MCF 10A (cell line): ENCODE data around the gene MTMR3. TPM values are rescaled to one million over a fixed set of nuclear protein-coding genes. Genes with fewer than 3 reads are reported as not detected.

Source experiments
- BruUV-seq: library from RNA; stranded (reverse); fragments of 400-500 nt; replicated peaks from 2 replicates; lab custom pipeline; 2021; lab: Mats Ljungman, UMichigan
- CTCF ChIA-PET: fragments of 300-600 bp; sonication (Branson Sonifier 250); formaldehyde crosslinking; extraction: SDS; loops from one replicate; lab custom pipeline; 2021; ENCODE audit warnings: antibody characterized with exemption, inconsistent platforms; lab: Yijun Ruan, JAX
- POLR2A ChIA-PET: fragments of 300-600, 350-650 bp; sonication (Branson Sonifier 250); formaldehyde crosslinking; extraction: SDS; loops from one replicate; lab custom pipeline; 2020; ENCODE audit warnings: antibody characterized with exemption, inconsistent platforms; lab: Yijun Ruan, JAX
- DNase-seq: peaks from one replicate; pipeline ENCODE4 v3.0.0-alpha.2; 2018; ENCODE audit not compliant: unreplicated experiment
- H3K27ac Mint-ChIP-seq: one replicate; pipeline ENCODE4 v1.8.0; 2022; ENCODE audit warnings: mild to moderate bottlenecking, low read depth, mixed read lengths; ENCODE audit not compliant: unreplicated experiment
- H3K27me3 Mint-ChIP-seq: one replicate; pipeline ENCODE4 v1.8.0; 2022; ENCODE audit warnings: mixed read lengths; ENCODE audit not compliant: insufficient read depth, unreplicated experiment
- H3K36me3 Mint-ChIP-seq: one replicate; pipeline ENCODE4 v1.8.0; 2022; ENCODE audit warnings: mild to moderate bottlenecking, moderate library complexity, mixed read lengths; ENCODE audit not compliant: insufficient read depth, unreplicated experiment
- H3K4me1 Mint-ChIP-seq: one replicate; pipeline ENCODE4 v1.8.0; 2022; ENCODE audit warnings: mixed read lengths; ENCODE audit not compliant: insufficient read depth, unreplicated experiment
- H3K4me3 Mint-ChIP-seq: one replicate; pipeline ENCODE4 v1.8.0; 2022; ENCODE audit warnings: mild to moderate bottlenecking, moderate library complexity, mixed read lengths; ENCODE audit not compliant: unreplicated experiment
- H3K9me3 Mint-ChIP-seq: one replicate; pipeline ENCODE4 v1.8.0; 2022; ENCODE audit warnings: mixed read lengths; ENCODE audit not compliant: unreplicated experiment
- CTCF ChIP-seq: fragments of 200-600 bp; IDR thresholded peaks from one replicate; pipeline ENCODE4 v1.8.0; 2022; ENCODE audit warnings: antibody characterized with exemption, mild to moderate bottlenecking; ENCODE audit not compliant: unreplicated experiment
- intact Hi-C: fragments of 100-400 bp; cut with micrococcal nuclease; formaldehyde crosslinking; loops from 2 replicates; pipeline ENCODE4 v1.14.1; 2022
- total RNA-seq: library from RNA; stranded (reverse); gene quantifications from 2 replicates; pipeline ENCODE4 v1.2.3, GENCODE V29; 2022

MTMR3 gene
- total RNA-seq, 1 experiment from 2014 or later = 34.4 TPM

GRCh38 chr22:29988719-29989118 is 105.7 kb downstream of the MTMR3 start:
- BruUV-seq = no TSS peak
- intact Hi-C loops = no loop called here
- CTCF ChIA-PET = no interaction called here

DNA sequence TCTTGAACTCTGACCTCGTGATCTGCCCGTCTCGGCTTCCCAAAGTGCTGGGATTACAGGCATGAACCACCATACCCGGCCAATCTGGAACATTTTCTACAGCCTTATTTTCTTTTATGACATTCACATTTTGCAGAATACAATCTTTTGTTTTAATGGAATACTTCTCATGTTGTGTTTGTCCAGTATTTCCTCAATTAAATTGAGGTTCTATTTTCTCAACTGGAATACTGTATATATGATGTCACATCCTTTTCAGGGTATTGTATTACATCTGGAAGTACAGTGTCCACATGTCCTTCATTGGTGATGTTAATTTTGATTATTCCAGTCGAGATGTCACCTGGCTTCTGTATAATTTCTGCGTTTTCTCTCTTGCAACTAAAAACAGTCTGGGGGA is 106.5 kb downstream of the MTMR3 start:
- H3K4me1 Mint-ChIP-seq = peaks cover 17% of the 10 kb centered on the region
- ChIA-PET CTCF (interaction anchor here (0.6 to 1.1 kb wide), 2 partner anchors 10 to 12 kb away, joined by 3 read pairs; no protein-coding TSS in a partner anchor), POLR2A (interaction anchor here (1.7 kb wide), 1 partner anchor 108 kb away, joined by 3 read pairs; no protein-coding TSS in a partner anchor)
- peaks cover 35% of the 10 kb centered on the region for H3K36me3 Mint-ChIP-seq
- no peak overlapping the region for H3K27ac Mint-ChIP-seq
- intact Hi-C loops = no loop called here
- TF ChIP-seq CTCF = no peak
- BruUV-seq = no TSS peak
- H3K4me3 Mint-ChIP-seq = no peak overlapping the region
- no peaks in the 10 kb centered on the region for H3K9me3 Mint-ChIP-seq
- no peak for DNase-seq
- no peaks in the 10 kb centered on the region for H3K27me3 Mint-ChIP-seq

More at GRCh38 chr22:29988719-29989118, 105.7 kb downstream of the MTMR3 start:
- H3K27me3 Mint-ChIP-seq = no peaks in the 10 kb centered on the region
- H3K9me3 Mint-ChIP-seq = no peaks in the 10 kb centered on the region
- H3K4me3 Mint-ChIP-seq = no peak overlapping the region
- H3K36me3 Mint-ChIP-seq = peaks cover 41% of the 10 kb centered on the region
- peaks cover 10% of the 10 kb centered on the region for H3K4me1 Mint-ChIP-seq
- H3K27ac Mint-ChIP-seq = no peak overlapping the region
- TF ChIP-seq CTCF = no peak
- no peak for DNase-seq
- POLR2A ChIA-PET = interaction anchor here (0.8 to 1.7 kb wide), 2 partner anchors 75 to 107 kb away, joined by 3 to 4 read pairs; no protein-coding TSS in a partner anchor

DNA sequence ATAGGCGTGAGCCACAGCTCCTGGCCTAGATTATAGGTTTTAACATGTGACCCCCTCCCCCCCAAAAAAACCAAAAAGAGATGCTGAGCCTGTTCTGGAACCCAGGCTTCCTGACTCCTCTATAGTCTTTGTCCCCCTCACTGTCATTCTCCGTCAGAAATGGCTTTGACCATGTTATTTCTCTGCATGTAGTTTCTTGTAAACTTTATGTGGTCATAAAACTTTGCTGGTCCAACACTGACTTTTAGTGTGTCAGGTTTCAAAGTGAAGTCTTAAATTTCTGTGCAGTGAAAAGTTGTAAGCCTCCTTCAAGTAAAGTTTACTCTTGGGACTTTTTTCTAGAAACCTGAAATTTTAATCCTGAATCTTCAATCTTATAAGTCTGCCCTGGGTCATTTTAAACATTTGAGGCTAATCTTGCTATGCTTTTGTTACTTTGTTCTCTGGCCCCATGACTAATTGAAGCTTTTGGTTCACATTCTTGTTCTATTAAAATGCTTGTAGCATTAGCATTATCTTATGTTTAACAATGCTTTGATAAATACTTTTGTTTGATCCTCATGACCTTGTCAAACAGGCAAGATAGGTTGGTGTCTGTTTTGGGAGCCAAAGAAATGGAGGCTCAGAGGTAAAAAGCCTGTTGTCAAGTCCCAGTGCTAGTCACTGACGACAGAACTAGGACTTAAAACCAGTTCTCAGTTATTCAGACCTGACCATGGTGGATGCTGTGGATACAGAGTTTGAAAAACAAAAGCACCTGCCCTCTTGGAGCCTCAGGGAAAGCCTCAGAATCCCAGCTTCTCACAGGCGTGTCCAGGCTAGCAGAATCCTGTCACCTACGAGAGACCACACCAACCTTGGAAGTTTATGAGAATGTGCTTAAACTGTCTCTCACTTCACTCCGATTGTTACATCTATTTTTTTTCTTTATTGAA is 109.6 kb downstream of the MTMR3 start:
- TF ChIP-seq CTCF = no peak
- no peak overlapping the region for H3K4me3 Mint-ChIP-seq
- ChIA-PET POLR2A (interaction anchor here (0.6 to 1.6 kb wide), 9 partner anchors 12 to 186 kb away, joined by 3 to 4 read pairs (median 4); partner anchors contain the start of gene MTMR3), CTCF (interaction anchor here (0.6 to 2.6 kb wide), 6 partner anchors 12 to 388 kb away, joined by 3 to 11 read pairs (median 4); no protein-coding TSS in a partner anchor)
- H3K9me3 Mint-ChIP-seq = no peaks in the 10 kb centered on the region
- BruUV-seq = no TSS peak
- H3K27me3 Mint-ChIP-seq = no peaks in the 10 kb centered on the region
- peaks cover 31% of the 10 kb centered on the region for H3K4me1 Mint-ChIP-seq
- peaks cover 26% of the 10 kb centered on the region for H3K36me3 Mint-ChIP-seq
- intact Hi-C loops = no loop called here
- peak; percentile 45 for DNase-seq
- no peak overlapping the region for H3K27ac Mint-ChIP-seq
